Right atrium auricular region (tissue), 2 donors: ENCODE data around the gene PCK1. TPM values are rescaled to one million over a fixed set of nuclear protein-coding genes. Genes with fewer than 3 reads are reported as not detected.

ENCODE experiments used
- DNase-seq: peaks from one replicate; pipeline ENCODE4 v3.0.0-alpha.2; 2019; ENCODE audit warnings: low spot score
- H3K27ac ChIP-seq, 2 donors: fragments of 200-600 bp; sonication (generic); 1 replicate in 1 of 2; 2 replicates in 1 of 2; pipeline ENCODE4 v1.5.1; 2016 to 2019
- H3K27me3 ChIP-seq, 2 donors: fragments of 200-600 bp; sonication (generic); one replicate each; pipeline versions ENCODE4 v1.5.1 to v1.6.0; 2017 to 2019
- H3K36me3 ChIP-seq: fragments of 200-600 bp; sonication (generic); one replicate; pipeline ENCODE4 v1.5.1; 2016
- H3K4me1 ChIP-seq, 2 donors: fragments of 200-600 bp; sonication (generic); one replicate each; pipeline versions ENCODE4 v1.5.1 to v1.6.0; 2017 to 2019
- H3K4me3 ChIP-seq, 2 donors: fragments of 200-600 bp; sonication (generic); 1 replicate in 1 of 2; 2 replicates in 1 of 2; pipeline ENCODE4 v1.5.1; 2017 to 2019; ENCODE audit warnings: mild to moderate bottlenecking in 1 of 2, moderate library complexity in 1 of 2
- H3K9me3 ChIP-seq, 2 donors: fragments of 200-600 bp; sonication (generic); one replicate each; pipeline ENCODE4 v1.5.1; 2019
- total RNA-seq, 2 donors: library from RNA; depleted of rRNA; stranded (reverse); fragments of >200 nt; gene quantifications; one replicate each; pipeline ENCODE4 v1.1.0, GENCODE V29; 2016
- TF ChIP-seq, protein P1 (sequence below), 2 donors: fragments of 200-600 bp; sonication (generic); IDR thresholded peaks; one replicate each; pipeline ENCODE4 v1.5.1; 2019; ENCODE audit warnings: antibody characterized with exemption in 2 of 2

PCK1 gene
- total RNA-seq, 2 donors from 2014 or later = 0.52 to 4.7 TPM

DNA sequence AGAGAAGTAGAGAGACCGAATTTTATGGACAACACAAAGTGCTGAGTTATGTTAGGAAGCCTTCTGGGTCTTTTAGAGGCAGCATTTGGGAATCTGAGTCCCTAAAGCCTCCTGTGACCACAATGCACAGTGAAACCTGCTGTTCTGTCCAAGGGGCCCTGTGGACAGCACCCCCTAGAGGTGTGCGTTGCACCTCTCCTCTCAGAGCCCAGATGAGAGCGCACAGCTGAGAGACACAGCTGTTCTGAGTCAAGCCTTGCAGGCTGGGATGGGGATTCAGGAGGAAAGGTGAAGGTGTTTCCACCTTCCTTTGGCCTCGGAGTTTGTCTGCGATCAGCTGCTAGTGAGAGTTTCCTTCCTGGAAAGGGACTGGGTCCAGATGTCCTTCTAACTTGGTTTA, 13.0 kb downstream of the PCK1 start:
- H3K4me3 ChIP-seq = no peak overlapping the region
- no peaks in the 10 kb centered on the region for H3K27me3 ChIP-seq
- H3K9me3 ChIP-seq = no peaks in the 10 kb centered on the region
- H3K4me1 ChIP-seq = no peaks in the 10 kb centered on the region
- TF ChIP-seq, protein P1, sequence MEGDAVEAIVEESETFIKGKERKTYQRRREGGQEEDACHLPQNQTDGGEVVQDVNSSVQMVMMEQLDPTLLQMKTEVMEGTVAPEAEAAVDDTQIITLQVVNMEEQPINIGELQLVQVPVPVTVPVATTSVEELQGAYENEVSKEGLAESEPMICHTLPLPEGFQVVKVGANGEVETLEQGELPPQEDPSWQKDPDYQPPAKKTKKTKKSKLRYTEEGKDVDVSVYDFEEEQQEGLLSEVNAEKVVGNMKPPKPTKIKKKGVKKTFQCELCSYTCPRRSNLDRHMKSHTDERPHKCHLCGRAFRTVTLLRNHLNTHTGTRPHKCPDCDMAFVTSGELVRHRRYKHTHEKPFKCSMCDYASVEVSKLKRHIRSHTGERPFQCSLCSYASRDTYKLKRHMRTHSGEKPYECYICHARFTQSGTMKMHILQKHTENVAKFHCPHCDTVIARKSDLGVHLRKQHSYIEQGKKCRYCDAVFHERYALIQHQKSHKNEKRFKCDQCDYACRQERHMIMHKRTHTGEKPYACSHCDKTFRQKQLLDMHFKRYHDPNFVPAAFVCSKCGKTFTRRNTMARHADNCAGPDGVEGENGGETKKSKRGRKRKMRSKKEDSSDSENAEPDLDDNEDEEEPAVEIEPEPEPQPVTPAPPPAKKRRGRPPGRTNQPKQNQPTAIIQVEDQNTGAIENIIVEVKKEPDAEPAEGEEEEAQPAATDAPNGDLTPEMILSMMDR (IDR thresholded peaks at IDR 0.05) = no peak
- no peaks in the 10 kb centered on the region for H3K36me3 ChIP-seq
- H3K27ac ChIP-seq = no peak overlapping the region
- no peak for DNase-seq

DNA sequence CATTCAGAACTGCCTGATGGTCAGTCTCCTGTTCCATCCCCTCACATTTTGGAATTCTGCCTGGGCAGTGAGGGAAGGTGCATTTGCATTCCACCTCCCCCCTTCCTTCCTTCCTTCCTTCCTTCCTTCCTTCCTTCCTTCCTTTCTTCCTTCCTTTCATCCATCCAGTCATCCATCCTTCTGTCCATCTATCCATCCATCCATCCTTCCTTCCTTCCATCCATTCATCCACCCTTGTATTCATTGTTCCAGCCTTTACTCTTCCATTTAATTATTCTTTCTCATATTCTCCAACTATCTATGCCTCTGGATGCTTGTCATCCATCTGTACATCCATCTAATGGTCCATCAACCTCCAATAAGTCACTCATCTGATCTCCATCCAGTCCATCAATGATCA, 14.0 kb downstream of the PCK1 start:
- no peaks in the 10 kb centered on the region for H3K36me3 ChIP-seq
- H3K27me3 ChIP-seq = no peaks in the 10 kb centered on the region
- no peak overlapping the region for H3K4me3 ChIP-seq
- no peak overlapping the region for H3K27ac ChIP-seq
- TF ChIP-seq, protein P1 (IDR thresholded peaks at IDR 0.05) = no peak
- H3K4me1 ChIP-seq = no peaks in the 10 kb centered on the region
- no peak for DNase-seq
- no peaks in the 10 kb centered on the region for H3K9me3 ChIP-seq

DNA sequence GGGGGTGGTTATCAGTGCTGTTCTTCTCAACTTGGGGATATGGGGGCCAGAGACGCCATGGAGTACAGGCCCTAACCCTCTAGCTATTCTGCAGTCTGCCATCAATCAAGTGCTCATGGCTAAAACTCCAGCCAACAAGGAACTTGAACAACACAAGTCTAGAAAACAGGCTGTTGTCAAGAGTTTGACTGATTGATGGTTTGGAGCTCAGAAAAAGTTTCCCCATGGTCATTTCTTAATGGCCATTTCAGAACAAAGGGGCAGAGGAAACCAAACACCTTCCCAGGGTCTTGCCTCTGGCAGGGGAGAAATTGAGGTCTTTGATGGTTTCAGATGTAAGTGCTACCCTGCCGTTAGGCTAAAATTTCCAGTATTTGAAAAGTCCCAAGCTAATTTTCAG, 15.1 kb downstream of the PCK1 start:
- no peaks in the 10 kb centered on the region for H3K36me3 ChIP-seq
- H3K4me3 ChIP-seq = no peak overlapping the region
- no peak for DNase-seq
- H3K27ac ChIP-seq = no peak overlapping the region
- TF ChIP-seq, protein P1 (IDR thresholded peaks at IDR 0.05) = no peak
- H3K4me1 ChIP-seq = no peaks in the 10 kb centered on the region
- no peaks in the 10 kb centered on the region for H3K27me3 ChIP-seq
- H3K9me3 ChIP-seq = no peaks in the 10 kb centered on the region

DNA sequence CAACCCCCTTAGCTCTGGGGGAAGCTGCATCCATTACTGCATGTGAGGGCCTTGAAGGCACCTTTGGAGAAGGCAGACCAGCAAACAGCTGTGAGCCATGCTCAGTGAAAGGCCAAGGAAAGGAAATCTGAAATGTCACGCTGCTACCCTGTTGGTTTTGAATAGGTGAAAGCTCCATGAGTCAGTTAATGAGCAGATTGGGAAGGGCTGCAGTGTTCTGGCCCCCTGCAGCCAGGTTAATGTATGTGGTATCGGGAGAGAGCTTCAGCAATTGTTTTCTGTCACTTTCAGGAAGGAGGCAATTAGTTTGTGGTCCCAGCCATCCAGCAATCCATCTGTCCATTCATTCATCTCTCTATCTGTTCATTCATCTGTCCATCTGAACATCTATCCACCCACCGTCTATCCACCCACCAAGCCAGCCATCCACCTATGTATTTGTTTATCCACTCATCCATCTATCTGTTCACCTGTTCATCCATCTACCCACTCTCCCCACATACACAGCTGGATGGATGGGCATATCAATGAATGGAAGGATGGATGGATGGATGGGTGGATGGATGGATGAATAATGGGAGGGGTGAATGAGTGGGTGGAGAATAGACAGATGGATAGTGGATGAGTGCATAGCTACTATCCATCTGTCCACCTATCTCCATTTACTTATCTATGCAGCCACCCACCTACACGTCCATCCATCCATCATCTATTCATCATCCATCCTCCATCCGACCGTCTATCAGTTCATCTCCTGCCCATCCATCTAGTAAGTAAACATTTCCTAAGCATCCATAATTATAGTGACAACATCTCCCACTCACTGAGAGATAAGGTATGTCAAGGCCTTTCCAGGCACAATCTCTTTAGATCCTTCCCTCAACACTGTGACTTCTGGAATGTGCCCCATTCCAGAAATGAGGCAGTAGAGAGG, 16.0 kb downstream of the PCK1 start:
- H3K27ac ChIP-seq = no peak overlapping the region
- H3K4me3 ChIP-seq = no peak overlapping the region
- no peak for DNase-seq
- H3K9me3 ChIP-seq = no peaks in the 10 kb centered on the region
- no peaks in the 10 kb centered on the region for H3K27me3 ChIP-seq
- H3K36me3 ChIP-seq = no peaks in the 10 kb centered on the region
- no peaks in the 10 kb centered on the region for H3K4me1 ChIP-seq
- TF ChIP-seq, protein P1 (IDR thresholded peaks at IDR 0.05) = no peak

DNA sequence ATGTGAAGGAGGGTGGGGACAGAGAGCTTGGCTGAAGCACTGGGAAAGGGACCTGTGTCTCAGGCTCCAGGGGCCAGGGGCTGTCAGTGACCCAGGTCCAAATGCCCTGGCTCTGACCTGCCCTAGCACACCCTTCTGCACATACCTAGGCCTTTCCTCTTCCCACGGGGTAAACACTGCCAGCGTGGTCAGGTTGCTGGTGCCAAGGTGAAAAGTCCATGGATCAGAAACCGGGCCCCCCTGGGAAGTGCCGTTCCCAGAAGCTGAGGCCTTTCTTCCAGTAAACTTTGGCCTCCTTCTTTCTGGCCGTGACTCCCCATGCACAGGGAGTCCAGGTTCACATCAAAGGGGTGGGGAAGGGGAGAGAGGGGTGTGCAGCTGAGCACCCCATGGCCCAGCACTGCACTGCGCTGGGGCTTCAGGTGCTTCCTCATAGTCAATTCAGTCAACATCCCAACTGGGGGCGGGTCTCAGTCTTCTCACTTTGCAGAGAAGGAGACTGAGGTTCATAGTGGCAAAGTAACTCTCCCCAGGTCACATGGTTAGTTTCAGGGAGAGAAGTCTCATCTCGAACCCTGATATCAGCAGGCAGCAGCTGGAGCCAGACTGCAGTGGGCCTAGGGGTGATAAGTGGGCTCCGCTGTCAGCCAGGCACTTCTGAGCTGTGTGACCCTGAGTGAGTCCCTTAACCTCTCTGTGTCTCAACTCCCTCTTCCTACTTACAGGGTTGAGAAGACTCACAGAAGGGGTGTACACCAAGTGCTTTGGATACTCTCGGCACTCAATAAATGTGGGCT, 17.0 kb downstream of the PCK1 start:
- no peaks in the 10 kb centered on the region for H3K27me3 ChIP-seq
- no peaks in the 10 kb centered on the region for H3K9me3 ChIP-seq
- H3K36me3 ChIP-seq = no peaks in the 10 kb centered on the region
- no peaks in the 10 kb centered on the region for H3K4me1 ChIP-seq
- DNase-seq = no peak
- H3K4me3 ChIP-seq = no peak overlapping the region
- TF ChIP-seq, protein P1 (IDR thresholded peaks at IDR 0.05) = no peak
- no peak overlapping the region for H3K27ac ChIP-seq
